GM12878 (cell line): ENCODE results near the gene DGKI. TPM values are rescaled to one million over a fixed set of nuclear protein-coding genes. Genes with fewer than 3 reads are reported as not detected.

Experiments used
- ATAC-seq: fragments of 200-7000 bp; cut with Tn5 transposase; 3 replicates; pipeline ENCODE4 v1.9.1; 2020; ENCODE audit warnings: mild to moderate bottlenecking, moderate library complexity
- BruUV-seq: library from RNA; stranded (reverse); fragments of 400-500 nt; replicated peaks from 2 replicates; lab custom pipeline; 2021; lab: Mats Ljungman, UMichigan
- CTCF ChIA-PET: fragments of 300-600 bp; sonication (Branson Sonifier 250); formaldehyde crosslinking; extraction: SDS; loops from one replicate; lab custom pipeline; 2021; ENCODE audit warnings: inconsistent platforms; lab: Yijun Ruan, JAX
- POLR2A ChIA-PET: fragments of 350-600 bp; formaldehyde crosslinking; extraction: SDS; loops from one replicate; lab custom pipeline; 2021; ENCODE audit warnings: inconsistent platforms; lab: Charles Lee
- RAD21 ChIA-PET: fragments of 300-600 bp; sonication (Branson Sonifier 250); formaldehyde crosslinking; loops from one replicate; lab custom pipeline; 2023; ENCODE audit warnings: antibody characterized with exemption; ENCODE audit not compliant: unreplicated experiment; lab: Charles Lee
- SMC1A ChIA-PET: fragments of 300-600 bp; sonication (Branson Sonifier 250); formaldehyde crosslinking; loops from one replicate; lab custom pipeline; 2023; ENCODE audit not compliant: unreplicated experiment, uncharacterized antibody; lab: Charles Lee
- DNase-seq: peaks from one replicate; pipeline ENCODE4 v3.0.0-alpha.2; 2011; ENCODE audit warnings: low read depth, low spot score
- FAIRE-seq: peaks from 3 replicates; lab custom pipeline; 2011; peaks lifted over from hg19 to GRCh38; lab: Jason Lieb, UNC
- H2AFZ ChIP-seq: 2 replicates; pipeline ENCODE4 v1.6.0; 2011; ENCODE audit warnings: low read depth, low read length, control low read depth; ENCODE audit not compliant: control insufficient read depth
- H3K27ac ChIP-seq: 2 replicates; pipeline ENCODE4 v1.5.1; 2011; ENCODE audit warnings: control low read depth; ENCODE audit not compliant: control insufficient read depth, insufficient read depth
- H3K27me3 ChIP-seq, 2 experiments: replicated peaks in 1 of 2; 2 replicates each; pipeline versions ENCODE4 v1.6.0 to v1.6.1; 2011; ENCODE audit warnings: low read length in 1 of 2; ENCODE audit not compliant: control insufficient read depth in 2 of 2, insufficient read depth in 2 of 2
- H3K36me3 ChIP-seq, 2 experiments: 2 replicates each; pipeline ENCODE4 v1.5.1; 2011; ENCODE audit warnings: low read length in 1 of 2; ENCODE audit not compliant: control insufficient read depth in 2 of 2, insufficient read depth in 2 of 2
- H3K4me1 ChIP-seq: 2 replicates; pipeline ENCODE4 v1.6.1; 2011; ENCODE audit warnings: mild to moderate bottlenecking, low read length, moderate library complexity, mixed read lengths; ENCODE audit not compliant: control insufficient read depth, insufficient read depth
- H3K4me2 ChIP-seq: 2 replicates; pipeline ENCODE4 v1.6.0; 2011; ENCODE audit warnings: control low read depth; ENCODE audit not compliant: control insufficient read depth, insufficient read depth
- H3K4me3 ChIP-seq: fragments of 200-600 bp; sonication (generic); 2 replicates; pipeline ENCODE4 v1.5.1; 2016
- H3K79me2 ChIP-seq: 2 replicates; pipeline ENCODE4 v1.6.0; 2011; ENCODE audit warnings: low read length; ENCODE audit not compliant: control insufficient read depth, insufficient read depth
- H3K9ac ChIP-seq: 2 replicates; pipeline ENCODE4 v1.8.0; 2011; ENCODE audit warnings: low read length, control low read depth, mixed read lengths; ENCODE audit not compliant: control insufficient read depth, insufficient read depth
- H3K9me3 ChIP-seq: replicated peaks from 3 replicates; pipeline ENCODE4 v1.5.1; 2011; ENCODE audit warnings: mild to moderate bottlenecking, low read length; ENCODE audit not compliant: control insufficient read depth, insufficient read depth
- H4K20me1 ChIP-seq: 2 replicates; pipeline ENCODE4 v1.6.0; 2011; ENCODE audit not compliant: control insufficient read depth, insufficient read depth
- ATF2 ChIP-seq: IDR thresholded peaks from 2 replicates; pipeline ENCODE4 v1.6.1; 2012; ENCODE audit warnings: low read length, inconsistent platforms
- BMI1 ChIP-seq: fragments of 450-650 bp; IDR thresholded peaks from 2 replicates; pipeline ENCODE4 v1.6.1; 2016; ENCODE audit warnings: mild to moderate bottlenecking, moderate library complexity, borderline replicate concordance
- EZH2 ChIP-seq: IDR thresholded peaks from 2 replicates; pipeline ENCODE4 v1.6.1; 2012; ENCODE audit warnings: low read depth, mild to moderate bottlenecking, control low read depth, inconsistent platforms, low read length, borderline replicate concordance; ENCODE audit not compliant: control insufficient read depth
- HDAC6 ChIP-seq: fragments of 200-600 bp; sonication (generic); IDR thresholded peaks from one replicate; pipeline ENCODE4 v1.8.0; 2017; ENCODE audit warnings: antibody characterized with exemption; ENCODE audit not compliant: unreplicated experiment
- NR2C2 ChIP-seq: IDR thresholded peaks from 2 replicates; pipeline ENCODE4 v1.6.1; 2011; ENCODE audit warnings: borderline replicate concordance, low read depth; ENCODE audit not compliant: control insufficient read depth, insufficient read length
- WGBS: methylation state at CpG from one replicate; pipeline ENCODE4 v1.1.6; 2016; ENCODE audit warnings: low lambda C conversion rate; ENCODE audit not compliant: insufficient replicate concordance, insufficient coverage; ENCODE audit errors: missing lambda C conversion rate; 5-methylcytosine and 5-hydroxymethylcytosine counted together
- in situ Hi-C: fragments of 300-500 bp; cut with MboI; formaldehyde crosslinking; loops from 9 replicates; pipeline ENCODE4 v1.14.3; 2018; ENCODE audit warnings: mixed read lengths
- intact Hi-C: fragments of 100-400 bp; cut with micrococcal nuclease; formaldehyde crosslinking; loops from one replicate; pipeline ENCODE4 v1.14.2; 2022; ENCODE audit not compliant: unreplicated experiment
- polyA plus RNA-seq, 11 experiments: library from polyadenylated mRNA; depleted of rRNA in 4 of 11; unstranded in 6 of 11; stranded (reverse) in 5 of 11; fragments of >200 nt; fragmentation: Nextera tagmentation in 4 of 11; fragmentation: Illumina TruSeq in 1 of 11; extraction: Ambion mirVana in 4 of 11; extraction: Trizol in 1 of 11; gene quantifications; 1 replicate in 1 of 11; 2 replicates in 10 of 11; pipeline versions ENCODE4 v1.2.1 to v1.2.3, GENCODE V29; 2011 to 2016; ENCODE audit warnings: inconsistent platforms in 2 of 11, missing spikeins in 2 of 11, low read depth in 1 of 11
- total RNA-seq, 4 experiments: library from RNA; depleted of rRNA in 3 of 4; stranded (reverse); fragments of >200 nt in 3 of 4; fragmentation: Illumina TruSeq in 1 of 4; extraction: Trizol in 1 of 4; gene quantifications; 2 replicates each; pipeline versions ENCODE4 v1.2.1 to v1.2.3, GENCODE V29; 2013 to 2021

The DGKI gene
- total and polyA plus RNA-seq, 10 of the 15 experiments (the other 5 are each of a cell fraction or from before 2014, with no cell fraction given) = 10.4 to 37.1 (median 22.1) TPM

GRCh38 chr7:137828456-137828855 is 18.3 kb downstream of the DGKI start (continued):
- TF ChIP-seq BMI1 = no peak
- TF ChIP-seq EZH2 = no peak
- TF ChIP-seq ATF2 = no peak

DNA sequence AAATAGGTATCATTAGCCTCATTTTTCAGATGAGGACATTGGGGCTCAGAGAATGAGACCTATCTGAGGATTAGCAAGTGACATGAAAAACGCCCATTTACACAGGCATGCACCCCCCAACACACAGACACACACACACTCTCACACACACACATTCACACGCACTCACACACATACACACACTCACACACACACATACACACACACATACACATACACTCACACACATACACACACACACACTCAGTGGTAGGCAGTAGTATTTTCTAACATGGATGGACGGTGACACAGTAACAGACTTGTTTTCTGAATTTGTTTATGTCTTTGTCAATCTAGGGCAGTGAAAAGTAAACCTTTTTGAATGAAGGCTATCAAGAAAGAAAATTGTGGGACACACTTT is 21.3 kb downstream of the DGKI start:
- CTCF ChIA-PET = no interaction called here
- ATAC-seq = no peak
- H4K20me1 ChIP-seq = no peaks in the 10 kb centered on the region
- FAIRE-seq = no peak
- 56% methylated on average over 3 of the region's 3 CpGs for WGBS
- TF ChIP-seq NR2C2 (peak; percentile 16), HDAC6 (no peak)
- TF ChIP-seq, all 136 proteins: peak for 1
- intact Hi-C loops (no loop called here), in situ Hi-C loops (no loop called here)
- H3K27me3 ChIP-seq = no peaks in the 10 kb centered on the region
- H3K36me3 ChIP-seq = no peaks in the 10 kb centered on the region
- H3K79me2 ChIP-seq = no peaks in the 10 kb centered on the region
- H3K27ac ChIP-seq = no peak overlapping the region
- peaks cover 6% of the 10 kb centered on the region for H3K4me1 ChIP-seq
- H3K9me3 ChIP-seq = no peaks in the 10 kb centered on the region
- RAD21 ChIA-PET = interaction anchor here (9.6 kb wide), 1 partner anchor 12 kb away, joined by 109 read pairs; no protein-coding TSS in a partner anchor
- no peak overlapping the region for H3K9ac ChIP-seq
- no peak overlapping the region for H2AFZ ChIP-seq
- DNase-seq = no peak
- no TSS peak for BruUV-seq
- H3K4me2 ChIP-seq = no peak overlapping the region
- POLR2A ChIA-PET = interaction anchor here (1.2 kb wide), 1 partner anchor 10 kb away, joined by 5 read pairs; no protein-coding TSS in a partner anchor
- SMC1A ChIA-PET = interaction anchor here (0.9 to 12.1 kb wide), 3 partner anchors 14 to 169 kb away, joined by 3 to 281 read pairs (median 48); no protein-coding TSS in a partner anchor
- no peak overlapping the region for H3K4me3 ChIP-seq
